ENCODE measurements around the gene PPP1R16B.

Gene PPP1R16B

GRCh38 chr20:38805502-38805957 lies at the start of gene PPP1R16B:
PPP1R16B (plus strand) TSS chr20:38805697; CDS start chr20:38835926, 30,229 bp downstream.
- Histone ChIP-seq H3K4me3 (peak within 1 kb of the TSS; percentile 69), H3K36me3 (ENCODE audit: insufficient read depth, low read length) (no peaks in the 10 kb centered on the region), H3K27ac (no peak within 1 kb of the TSS), H3K9me3 (ENCODE audit: low read depth, low read length) (no peaks in the 10 kb centered on the region), H3K9ac (ENCODE audit: insufficient read length) (no peak within 1 kb of the TSS)
- DNase-seq (ENCODE audit: low read depth, low spot score) = no peak
- no peak for TF ChIP-seq FOXP2 (optimal IDR thresholded peaks at IDR 0.05; ENCODE audit: control extremely low read depth, extremely low read length, insufficient read depth)
- no peak for TF ChIP-seq POLR2AphosphoS5 (IDR thresholded peaks at IDR 0.05; ENCODE audit: borderline replicate concordance, low read depth, low read length)
- TF ChIP-seq EZH2 (IDR thresholded peaks at IDR 0.05) = no peak

GRCh38 chr20:38757145-38757775 lies 48.2 kb upstream of the PPP1R16B start:
- no peak overlapping the region for H3K27ac ChIP-seq
- H3K4me3 ChIP-seq = no peak overlapping the region
- H3K36me3 ChIP-seq (ENCODE audit: insufficient read depth, low read length) = peaks cover 62% of the 10 kb centered on the region
- no peak for DNase-seq (ENCODE audit: low read depth, low spot score)
- no peak for TF ChIP-seq EZH2 (IDR thresholded peaks at IDR 0.05)
- TF ChIP-seq FOXP2 (optimal IDR thresholded peaks at IDR 0.05; ENCODE audit: control extremely low read depth, extremely low read length, insufficient read depth) = no peak
- TF ChIP-seq POLR2AphosphoS5 (IDR thresholded peaks at IDR 0.05; ENCODE audit: borderline replicate concordance, low read depth, low read length) = no peak
- no peaks in the 10 kb centered on the region for H3K9me3 ChIP-seq (ENCODE audit: low read depth, low read length)
- no peak overlapping the region for H3K9ac ChIP-seq (ENCODE audit: insufficient read length)

DNA sequence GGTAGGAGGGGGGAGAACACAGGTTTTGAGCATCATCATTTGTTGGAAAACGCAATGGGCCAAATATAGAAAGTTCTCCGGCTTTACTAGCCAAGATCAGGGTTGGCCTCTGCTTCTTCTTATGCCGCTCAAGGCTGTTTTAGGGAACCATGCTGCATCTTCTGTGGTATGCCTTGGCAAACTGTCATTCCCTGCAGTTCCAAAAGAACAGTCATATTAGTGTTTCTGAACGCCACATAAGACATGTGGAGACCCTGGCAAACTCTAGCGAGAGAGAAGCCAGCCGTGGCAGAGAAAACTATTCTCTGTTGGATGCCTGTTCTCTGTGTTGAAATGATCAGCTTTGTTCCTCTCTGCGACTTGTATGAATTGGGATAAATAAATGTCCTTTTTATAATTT lies 46.4 kb upstream of the PPP1R16B start:
- H3K27ac ChIP-seq = no peak overlapping the region
- H3K4me3 ChIP-seq = no peak overlapping the region
- TF ChIP-seq POLR2AphosphoS5 (IDR thresholded peaks at IDR 0.05; ENCODE audit: borderline replicate concordance, low read depth, low read length) (no peak), EZH2 (IDR thresholded peaks at IDR 0.05) (no peak), FOXP2 (optimal IDR thresholded peaks at IDR 0.05; ENCODE audit: control extremely low read depth, extremely low read length, insufficient read depth) (no peak)
- no peaks in the 10 kb centered on the region for H3K9me3 ChIP-seq (ENCODE audit: low read depth, low read length)
- H3K9ac ChIP-seq (ENCODE audit: insufficient read length) = no peak overlapping the region
- H3K36me3 ChIP-seq (ENCODE audit: insufficient read depth, low read length) = peaks cover 69% of the 10 kb centered on the region
- DNase-seq (ENCODE audit: low read depth, low spot score) = no peak

DNA sequence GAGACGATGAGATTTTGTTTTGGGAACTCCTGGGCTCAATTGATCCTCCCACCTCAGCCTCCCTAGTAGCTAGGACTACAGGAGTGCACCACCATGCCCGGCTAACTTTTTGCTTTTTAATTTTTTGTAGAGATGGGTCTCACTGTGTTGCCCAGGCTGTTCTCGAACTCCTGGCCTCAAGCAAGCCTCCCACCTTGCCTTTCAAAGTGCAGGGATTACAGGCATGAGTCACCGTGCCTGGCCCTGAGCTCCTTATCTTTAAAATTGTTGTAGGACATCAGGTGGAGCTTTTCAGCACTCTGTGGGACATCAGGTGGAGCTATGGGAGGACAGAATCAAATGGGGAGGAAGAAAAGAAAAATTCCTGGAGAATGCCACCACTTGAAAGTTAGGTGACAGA lies 44.5 kb upstream of the PPP1R16B start:
- no peak for DNase-seq (ENCODE audit: low read depth, low spot score)
- peaks cover 71% of the 10 kb centered on the region for H3K36me3 ChIP-seq (ENCODE audit: insufficient read depth, low read length)

DNA sequence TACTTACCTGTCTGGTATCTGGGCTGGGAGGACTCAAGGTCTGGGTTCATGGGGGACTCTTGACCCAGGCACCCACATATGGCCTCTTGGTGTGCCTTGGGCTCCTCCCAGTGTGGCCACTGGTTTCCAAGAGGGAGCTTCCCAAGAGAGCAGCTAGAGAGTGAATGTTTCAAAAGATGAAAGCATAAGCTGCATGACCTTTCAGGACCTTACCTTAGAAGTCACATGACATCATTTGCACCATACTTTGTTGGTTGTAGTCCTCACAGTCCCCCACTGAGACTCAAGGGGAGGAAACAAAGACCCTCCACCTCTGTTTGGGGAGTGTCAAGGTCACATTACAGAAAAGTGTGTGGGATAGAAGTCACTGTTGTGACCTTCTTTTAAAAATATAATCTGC lies 43.3 kb upstream of the PPP1R16B start:
- Histone ChIP-seq H3K36me3 (ENCODE audit: insufficient read depth, low read length) (peaks cover 66% of the 10 kb centered on the region), H3K27ac (no peak overlapping the region), H3K9ac (ENCODE audit: insufficient read length) (no peak overlapping the region), H3K9me3 (ENCODE audit: low read depth, low read length) (no peaks in the 10 kb centered on the region), H3K4me3 (no peak overlapping the region)
- DNase-seq (ENCODE audit: low read depth, low spot score) = no peak
- TF ChIP-seq EZH2 (IDR thresholded peaks at IDR 0.05) (no peak), POLR2AphosphoS5 (IDR thresholded peaks at IDR 0.05; ENCODE audit: borderline replicate concordance, low read depth, low read length) (no peak), FOXP2 (optimal IDR thresholded peaks at IDR 0.05; ENCODE audit: control extremely low read depth, extremely low read length, insufficient read depth) (no peak)

More for the DNA sequence above, 44.5 kb upstream of the PPP1R16B start:
- Histone ChIP-seq H3K9ac (ENCODE audit: insufficient read length) (no peak overlapping the region), H3K4me3 (no peak overlapping the region), H3K9me3 (ENCODE audit: low read depth, low read length) (no peaks in the 10 kb centered on the region), H3K27ac (no peak overlapping the region)
- no peak for TF ChIP-seq FOXP2 (optimal IDR thresholded peaks at IDR 0.05; ENCODE audit: control extremely low read depth, extremely low read length, insufficient read depth)
- no peak for TF ChIP-seq EZH2 (IDR thresholded peaks at IDR 0.05)
- no peak for TF ChIP-seq POLR2AphosphoS5 (IDR thresholded peaks at IDR 0.05; ENCODE audit: borderline replicate concordance, low read depth, low read length)

GRCh38 chr20:38763616-38764015 lies 41.9 kb upstream of the PPP1R16B start:
- no peaks in the 10 kb centered on the region for H3K9me3 ChIP-seq (ENCODE audit: low read depth, low read length)
- H3K4me3 ChIP-seq = no peak overlapping the region
- no peak for DNase-seq (ENCODE audit: low read depth, low spot score)
- H3K27ac ChIP-seq = no peak overlapping the region
- no peak for TF ChIP-seq POLR2AphosphoS5 (IDR thresholded peaks at IDR 0.05; ENCODE audit: borderline replicate concordance, low read depth, low read length)
- TF ChIP-seq EZH2 (IDR thresholded peaks at IDR 0.05) = no peak
- TF ChIP-seq FOXP2 (optimal IDR thresholded peaks at IDR 0.05; ENCODE audit: control extremely low read depth, extremely low read length, insufficient read depth) = no peak
- H3K9ac ChIP-seq (ENCODE audit: insufficient read length) = no peak overlapping the region
- peaks cover 66% of the 10 kb centered on the region for H3K36me3 ChIP-seq (ENCODE audit: insufficient read depth, low read length)

DNA sequence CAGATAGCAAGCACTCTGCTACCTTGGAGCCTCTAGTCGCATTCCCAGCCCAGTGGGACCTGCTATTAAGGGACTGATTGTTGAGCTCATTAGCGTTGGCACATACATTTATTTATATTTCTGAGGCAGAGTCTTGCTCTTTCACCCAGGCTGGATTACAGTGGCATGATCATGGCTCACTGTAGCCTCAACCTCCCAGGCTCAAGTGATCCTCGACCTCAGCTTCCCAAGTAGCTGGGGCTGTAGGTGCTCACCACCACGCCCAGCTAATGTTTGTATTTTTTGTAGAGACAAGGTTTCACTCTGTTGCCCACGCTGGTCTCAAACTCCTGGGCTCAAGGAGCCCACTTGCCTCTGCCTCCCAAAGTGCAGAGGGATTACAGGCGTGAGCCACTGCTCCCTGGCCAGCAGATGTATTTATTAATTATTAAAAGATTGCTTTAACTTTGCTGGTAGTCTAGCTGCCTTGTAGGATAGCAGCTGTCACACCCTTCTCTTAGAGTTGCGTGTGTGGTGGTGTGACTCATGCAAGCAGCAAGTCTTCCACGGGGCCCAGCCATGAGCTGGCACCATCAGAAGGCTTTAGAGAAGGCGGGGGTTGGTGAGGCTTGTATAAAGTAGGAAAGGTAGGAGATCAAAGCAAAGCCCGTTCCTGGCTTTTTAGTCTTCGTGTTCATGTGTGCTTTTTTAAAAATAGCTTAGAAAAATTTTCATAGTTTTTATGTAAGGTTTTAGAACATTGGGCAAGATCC lies 40.8 kb upstream of the PPP1R16B start:
- TF ChIP-seq EZH2 (IDR thresholded peaks at IDR 0.05) (no peak), POLR2AphosphoS5 (IDR thresholded peaks at IDR 0.05; ENCODE audit: borderline replicate concordance, low read depth, low read length) (no peak), FOXP2 (optimal IDR thresholded peaks at IDR 0.05; ENCODE audit: control extremely low read depth, extremely low read length, insufficient read depth) (no peak)
- H3K27ac ChIP-seq = no peak overlapping the region
- DNase-seq (ENCODE audit: low read depth, low spot score) = no peak
- H3K9ac ChIP-seq (ENCODE audit: insufficient read length) = no peak overlapping the region
- no peaks in the 10 kb centered on the region for H3K9me3 ChIP-seq (ENCODE audit: low read depth, low read length)
- H3K4me3 ChIP-seq = no peak overlapping the region
- peaks cover 57% of the 10 kb centered on the region for H3K36me3 ChIP-seq (ENCODE audit: insufficient read depth, low read length)

- peaks cover 53% of the 10 kb centered on the region for H3K36me3 ChIP-seq (ENCODE audit: insufficient read depth, low read length)
- no peaks in the 10 kb centered on the region for H3K9me3 ChIP-seq (ENCODE audit: low read depth, low read length)
- TF ChIP-seq EZH2 (IDR thresholded peaks at IDR 0.05) = no peak
- no peak for TF ChIP-seq POLR2AphosphoS5 (IDR thresholded peaks at IDR 0.05; ENCODE audit: borderline replicate concordance, low read depth, low read length)
- no peak for TF ChIP-seq FOXP2 (optimal IDR thresholded peaks at IDR 0.05; ENCODE audit: control extremely low read depth, extremely low read length, insufficient read depth)
- H3K27ac ChIP-seq = no peak overlapping the region
- H3K9ac ChIP-seq (ENCODE audit: insufficient read length) = no peak overlapping the region
- DNase-seq (ENCODE audit: low read depth, low spot score) = no peak
- no peak overlapping the region for H3K4me3 ChIP-seq
These were observed 39.4 kb upstream of the PPP1R16B start for GRCh38 chr20:38766071-38766470.

All from SK-N-MC (cell line).